Measurements from ENCODE around the gene AQP1.

AQP1 gene

GRCh38 chr7:30933124-30933974 is 21.7 kb downstream of the AQP1 start:
- DNase-seq (ENCODE audit: low spot score in 2 of 2), result no peak
- H3K4me3 Mint-ChIP-seq, result no peak overlapping the region
- H3K4me1 Mint-ChIP-seq, result no peaks in the 10 kb centered on the region
- ATAC-seq (ENCODE audit: low read depth), result no peak
- no peaks in the 10 kb centered on the region for H3K9me3 Mint-ChIP-seq
- H3K27me3 Mint-ChIP-seq, result peaks cover 3% of the 10 kb centered on the region
- no peaks in the 10 kb centered on the region for H3K36me3 Mint-ChIP-seq
- H3K27ac Mint-ChIP-seq, result no peak overlapping the region

- peaks cover 3% of the 10 kb centered on the region for H3K27me3 Mint-ChIP-seq
- no peak for ATAC-seq (ENCODE audit: low read depth)
- H3K4me1 Mint-ChIP-seq, result no peaks in the 10 kb centered on the region
Observed at GRCh38 chr7:30934225-30934624, 22.6 kb downstream of the AQP1 start.

GRCh38 chr7:30934732-30935568 is 23.3 kb downstream of the AQP1 start:
- Mint-ChIP-seq H3K36me3 (no peaks in the 10 kb centered on the region), H3K4me3 (no peak overlapping the region), H3K27ac (no peak overlapping the region), H3K9me3 (no peaks in the 10 kb centered on the region), H3K4me1 (no peaks in the 10 kb centered on the region), H3K27me3 (peaks cover 2% of the 10 kb centered on the region)
- no peak for DNase-seq (ENCODE audit: low spot score in 2 of 2)
- no peak for ATAC-seq (ENCODE audit: low read depth)

More at GRCh38 chr7:30934225-30934624, 22.6 kb downstream of the AQP1 start:
- Mint-ChIP-seq H3K36me3 (no peaks in the 10 kb centered on the region), H3K4me3 (no peak overlapping the region), H3K27ac (no peak overlapping the region), H3K9me3 (no peaks in the 10 kb centered on the region)
- no peak for DNase-seq (ENCODE audit: low spot score in 2 of 2)

GRCh38 chr7:30935569-30935877 is 23.9 kb downstream of the AQP1 start:
- Mint-ChIP-seq H3K9me3 (no peaks in the 10 kb centered on the region), H3K27ac (no peak overlapping the region), H3K36me3 (no peaks in the 10 kb centered on the region), H3K4me1 (no peaks in the 10 kb centered on the region), H3K4me3 (no peak overlapping the region), H3K27me3 (peaks cover 2% of the 10 kb centered on the region)
- DNase-seq (ENCODE audit: low spot score in 2 of 2) (no peak), ATAC-seq (ENCODE audit: low read depth) (no peak)

- Mint-ChIP-seq H3K27ac (no peak overlapping the region), H3K9me3 (no peaks in the 10 kb centered on the region), H3K4me3 (no peak overlapping the region), H3K27me3 (peaks cover 4% of the 10 kb centered on the region), H3K36me3 (no peaks in the 10 kb centered on the region), H3K4me1 (no peaks in the 10 kb centered on the region)
- ATAC-seq (ENCODE audit: low read depth) (no peak), DNase-seq (ENCODE audit: low spot score in 2 of 2) (no peak)
Observed at GRCh38 chr7:30936650-30937245, 25.1 kb downstream of the AQP1 start.

- Mint-ChIP-seq H3K4me1 (no peaks in the 10 kb centered on the region), H3K9me3 (no peaks in the 10 kb centered on the region), H3K27ac (no peak overlapping the region), H3K4me3 (no peak overlapping the region), H3K27me3 (peaks cover 4% of the 10 kb centered on the region), H3K36me3 (no peaks in the 10 kb centered on the region)
- ATAC-seq (ENCODE audit: low read depth) (no peak), DNase-seq (ENCODE audit: low spot score in 2 of 2) (no peak)
Observed at GRCh38 chr7:30937416-30937815, 25.8 kb downstream of the AQP1 start.

- Mint-ChIP-seq H3K27me3 (peaks cover 4% of the 10 kb centered on the region), H3K4me1 (no peaks in the 10 kb centered on the region), H3K27ac (no peak overlapping the region), H3K36me3 (no peaks in the 10 kb centered on the region), H3K9me3 (no peaks in the 10 kb centered on the region), H3K4me3 (no peak overlapping the region)
- DNase-seq (ENCODE audit: low spot score in 2 of 2) (peak; percentile 38 to 42), ATAC-seq (ENCODE audit: low read depth) (peak; percentile 31)
Observed at GRCh38 chr7:30938435-30939316, 27.0 kb downstream of the AQP1 start.

- DNase-seq (ENCODE audit: low spot score in 2 of 2) (no peak), ATAC-seq (ENCODE audit: low read depth) (no peak)
- no peaks in the 10 kb centered on the region for H3K4me1 Mint-ChIP-seq
- H3K4me3 Mint-ChIP-seq, result no peak overlapping the region
- H3K36me3 Mint-ChIP-seq, result peaks cover 3% of the 10 kb centered on the region
- peaks cover 6% of the 10 kb centered on the region for H3K9me3 Mint-ChIP-seq
- H3K27ac Mint-ChIP-seq, result no peak overlapping the region
- H3K27me3 Mint-ChIP-seq, result peaks cover 4% of the 10 kb centered on the region
Observed at GRCh38 chr7:30941582-30942323, 30.1 kb downstream of the AQP1 start.

- no peak for ATAC-seq (ENCODE audit: low read depth)
- Mint-ChIP-seq H3K4me1 (no peaks in the 10 kb centered on the region), H3K4me3 (no peak overlapping the region), H3K27me3 (peaks cover 8% of the 10 kb centered on the region), H3K36me3 (peaks cover 1% of the 10 kb centered on the region), H3K9me3 (peaks cover 6% of the 10 kb centered on the region), H3K27ac (no peak overlapping the region)
- no peak for DNase-seq (ENCODE audit: low spot score in 2 of 2)
Observed at GRCh38 chr7:30950197-30950596, 38.5 kb downstream of the AQP1 start.

- Mint-ChIP-seq H3K27me3 (peaks cover 7% of the 10 kb centered on the region), H3K4me3 (no peak overlapping the region)
Observed at GRCh38 chr7:30954914-30955313, 43.3 kb downstream of the AQP1 start.

GRCh38 chr7:30956704-30957103 is 45.1 kb downstream of the AQP1 start:
- no peak for ATAC-seq (ENCODE audit: low read depth)
- Mint-ChIP-seq H3K9me3 (peaks cover 15% of the 10 kb centered on the region), H3K4me3 (no peak overlapping the region), H3K4me1 (no peaks in the 10 kb centered on the region), H3K27me3 (peaks cover 9% of the 10 kb centered on the region), H3K36me3 (peaks cover 5% of the 10 kb centered on the region), H3K27ac (no peak overlapping the region)
- DNase-seq (ENCODE audit: low spot score in 2 of 2), result no peak

More at GRCh38 chr7:30954914-30955313, 43.3 kb downstream of the AQP1 start:
- H3K9me3 Mint-ChIP-seq, result peaks cover 15% of the 10 kb centered on the region
- no peaks in the 10 kb centered on the region for H3K4me1 Mint-ChIP-seq
- peaks cover 5% of the 10 kb centered on the region for H3K36me3 Mint-ChIP-seq
- H3K27ac Mint-ChIP-seq, result no peak overlapping the region
- DNase-seq (ENCODE audit: low spot score in 2 of 2) (no peak), ATAC-seq (ENCODE audit: low read depth) (no peak)

- Mint-ChIP-seq H3K27ac (no peak within 1 kb of the TSS), H3K4me1 (peaks cover 10% of the 10 kb centered on the region), H3K4me3 (no peak within 1 kb of the TSS), H3K27me3 (peaks cover 13% of the 10 kb centered on the region), H3K36me3 (no peaks in the 10 kb centered on the region), H3K9me3 (no peaks in the 10 kb centered on the region)
- ATAC-seq (ENCODE audit: low read depth) (no peak), DNase-seq (ENCODE audit: low spot score in 2 of 2) (no peak)
Observed at GRCh38 chr7:30963842-30964241, 52.2 kb downstream of the AQP1 start, which contains the start of gene GHRHR. Gene GHRHR (plus strand): TSS chr7:30963953. CDS start chr7:30964069, 116 bp downstream.

- ATAC-seq (ENCODE audit: low read depth) (no peak), DNase-seq (ENCODE audit: low spot score in 2 of 2) (no peak)
- Mint-ChIP-seq H3K4me3 (no peak overlapping the region), H3K4me1 (peaks cover 10% of the 10 kb centered on the region), H3K9me3 (no peaks in the 10 kb centered on the region), H3K27ac (no peak overlapping the region), H3K27me3 (peaks cover 13% of the 10 kb centered on the region), H3K36me3 (no peaks in the 10 kb centered on the region)
Observed at GRCh38 chr7:30965372-30965771, 53.7 kb downstream of the AQP1 start.

All from memory B cell (primary cell).